ENCODE results near the gene RNF224. TPM values are rescaled to one million over a fixed set of nuclear protein-coding genes. Genes with fewer than 3 reads are reported as not detected.

The RNF224 gene
- total and polyA plus RNA-seq, 10 of the 15 experiments (the other 5 are each of a cell fraction or from before 2014, with no cell fraction given) = not detected

- SMC1A ChIA-PET (ENCODE audit: uncharacterized antibody, unreplicated experiment) = interaction anchor here (0.9 to 1.9 kb wide), 3 partner anchors 9 to 49 kb away, joined by 4 to 9 read pairs (median 5); partner anchors contain the start of genes ANAPC2 and SSNA1
- TF ChIP-seq SMC3 (IDR thresholded peaks at IDR 0.05; ENCODE audit: borderline replicate concordance, low read length) = no peak
- TF ChIP-seq NFXL1 (IDR thresholded peaks at IDR 0.05; ENCODE audit: borderline replicate concordance) = no peak
- Histone ChIP-seq H3K27ac (ENCODE audit: control insufficient read depth, insufficient read depth) (no peak overlapping the region), H3K27me3 (replicated peaks in 1 of 2; ENCODE audit: control insufficient read depth in 2 of 2, insufficient read depth in 2 of 2, low read length in 1 of 2) (no peaks in the 10 kb centered on the region), H3K4me1 (ENCODE audit: control insufficient read depth, insufficient read depth, low read length) (peaks cover 21% of the 10 kb centered on the region), H3K4me3 (no peak overlapping the region), H3K79me2 (ENCODE audit: control insufficient read depth, insufficient read depth, low read length) (peaks cover 8% of the 10 kb centered on the region), H4K20me1 (ENCODE audit: control insufficient read depth, insufficient read depth) (no peaks in the 10 kb centered on the region), H3K36me3 (ENCODE audit: control insufficient read depth in 2 of 2, insufficient read depth in 2 of 2, low read length in 1 of 2) (no peaks in the 10 kb centered on the region), H3K9me3 (replicated peaks; ENCODE audit: control insufficient read depth, insufficient read depth, low read length) (no peaks in the 10 kb centered on the region), H2AFZ (ENCODE audit: control insufficient read depth, low read depth, low read length) (no peak overlapping the region), H3K4me2 (ENCODE audit: control insufficient read depth, insufficient read depth) (peak overlapping the region; percentile 54; the same call in 1 of the 2 replicates), H3K9ac (ENCODE audit: control insufficient read depth, insufficient read depth, low read length) (no peak overlapping the region)
- in situ Hi-C loops (cut with MboI) = no loop called here
- WGBS (ENCODE audit: insufficient coverage, insufficient replicate concordance, low lambda C conversion rate, missing lambda C conversion rate) = 76% methylated on average over 19 of the region's 19 CpGs
- POLR2A ChIA-PET = interaction anchor here (0.8 to 2.5 kb wide), 5 partner anchors 9 to 150 kb away, joined by 3 to 9 read pairs (median 6); partner anchors contain the start of genes RNF208 and SSNA1
- DNase-seq (ENCODE audit: low read depth, low spot score) (no peak), ATAC-seq (no peak), FAIRE-seq (no peak)
- BruUV-seq (replicated peaks) = no TSS peak
- RAD21 ChIA-PET (ENCODE audit: unreplicated experiment) = interaction anchor here (1.3 kb wide), 1 partner anchor 29 kb away, joined by 3 read pairs; no protein-coding TSS in a partner anchor
- intact Hi-C loops (cut with micrococcal nuclease; ENCODE audit: unreplicated experiment) = no loop called here
- CTCF ChIA-PET = interaction anchor here (0.6 kb wide), 1 partner anchor 28 kb away, joined by 3 read pairs; no protein-coding TSS in a partner anchor
Measured at GRCh38 chr9:137198051-137198901, 29.0 kb upstream of the RNF224 start.

GRCh38 chr9:137198902-137199283 is 28.4 kb upstream of the RNF224 start:
- no TSS peak for BruUV-seq (replicated peaks)
- no peaks in the 10 kb centered on the region for H4K20me1 ChIP-seq (ENCODE audit: control insufficient read depth, insufficient read depth)
- peak overlapping the region; percentile 54 for H3K4me2 ChIP-seq (ENCODE audit: control insufficient read depth, insufficient read depth)
- H3K27ac ChIP-seq (ENCODE audit: control insufficient read depth, insufficient read depth) = no peak overlapping the region
- ChIA-PET POLR2A (interaction anchor here (0.8 to 2.5 kb wide), 3 partner anchors 10 to 67 kb away, joined by 3 to 9 read pairs (median 6); partner anchors contain the start of gene SSNA1), CTCF (no interaction called here), SMC1A (ENCODE audit: uncharacterized antibody, unreplicated experiment) (interaction anchor here (0.9 to 1.9 kb wide), 3 partner anchors 10 to 50 kb away, joined by 4 to 9 read pairs (median 5); partner anchors contain the start of genes ANAPC2 and SSNA1), RAD21 (ENCODE audit: unreplicated experiment) (no interaction called here)
- no peak overlapping the region for H3K4me3 ChIP-seq
- FAIRE-seq = no peak
- in situ Hi-C loops (cut with MboI) = no loop called here
- peaks cover 10% of the 10 kb centered on the region for H3K79me2 ChIP-seq (ENCODE audit: control insufficient read depth, insufficient read depth, low read length)
- H3K4me1 ChIP-seq (ENCODE audit: control insufficient read depth, insufficient read depth, low read length) = peaks cover 24% of the 10 kb centered on the region
- no peak for ATAC-seq
- H3K27me3 ChIP-seq (replicated peaks in 1 of 2; ENCODE audit: control insufficient read depth in 2 of 2, insufficient read depth in 2 of 2, low read length in 1 of 2) = no peaks in the 10 kb centered on the region
- no peaks in the 10 kb centered on the region for H3K36me3 ChIP-seq (ENCODE audit: control insufficient read depth in 2 of 2, insufficient read depth in 2 of 2, low read length in 1 of 2)
- WGBS (ENCODE audit: insufficient coverage, insufficient replicate concordance, low lambda C conversion rate, missing lambda C conversion rate) = 86% methylated on average over 11 of the region's 11 CpGs
- DNase-seq (ENCODE audit: low read depth, low spot score) = no peak
- H3K9me3 ChIP-seq (replicated peaks; ENCODE audit: control insufficient read depth, insufficient read depth, low read length) = no peaks in the 10 kb centered on the region
- H2AFZ ChIP-seq (ENCODE audit: control insufficient read depth, low read depth, low read length) = no peak overlapping the region
- intact Hi-C loops (cut with micrococcal nuclease; ENCODE audit: unreplicated experiment) = no loop called here
- no peak overlapping the region for H3K9ac ChIP-seq (ENCODE audit: control insufficient read depth, insufficient read depth, low read length)
- TF ChIP-seq ZNF687 (IDR thresholded peaks at IDR 0.05) (no peak), E2F8 (IDR thresholded peaks at IDR 0.05; ENCODE audit: low read depth, partially characterized antibody) (no peak), RELB (IDR thresholded peaks at IDR 0.05; ENCODE audit: low read depth) (no peak), HDAC2 (IDR thresholded peaks at IDR 0.05) (no peak)

All from GM12878 (cell line).